Choroid plexus epithelial cell (primary cell): ENCODE results near the gene SGCA.

Experiments used
- DNase-seq: peaks from one replicate; pipeline ENCODE4 v3.0.0-alpha.2; 2010; ENCODE audit warnings: low read depth
- H3K4me3 ChIP-seq: 2 replicates; pipeline ENCODE4 v1.5.1; 2011; ENCODE audit warnings: low read depth, mild to moderate bottlenecking, control low read depth, low read length, moderate library complexity
- CTCF ChIP-seq: conservative IDR thresholded peaks from 2 replicates; pipeline ENCODE4 v1.5.1; 2011; ENCODE audit warnings: low read depth, mild to moderate bottlenecking, control low read depth, inconsistent platforms, low read length, moderate library complexity

The SGCA gene

GRCh38 chr17:50165466-50165865 is 339 bp upstream of the SGCA start:
- TF ChIP-seq CTCF = no peak
- DNase-seq = no peak
- H3K4me3 ChIP-seq = no peak overlapping the region

- TF ChIP-seq CTCF = no peak
- DNase-seq = no peak
- H3K4me3 ChIP-seq = no peak overlapping the region
These were observed 845 bp downstream of the SGCA start for GRCh38 chr17:50166518-50167181.

GRCh38 chr17:50167371-50167770 is 1.6 kb downstream of the SGCA start:
- no peak for TF ChIP-seq CTCF
- no peak overlapping the region for H3K4me3 ChIP-seq
- DNase-seq = no peak

GRCh38 chr17:50168319-50168718 is 2.5 kb downstream of the SGCA start:
- TF ChIP-seq CTCF = no peak
- no peak overlapping the region for H3K4me3 ChIP-seq
- DNase-seq = no peak

- peak; percentile 95 for TF ChIP-seq CTCF
- no peak overlapping the region for H3K4me3 ChIP-seq
- DNase-seq = peak; percentile 81
These were observed 3.4 kb downstream of the SGCA start for GRCh38 chr17:50169121-50169764.

GRCh38 chr17:50169881-50170459 is 4.2 kb downstream of the SGCA start:
- no peak for TF ChIP-seq CTCF
- no peak for DNase-seq
- H3K4me3 ChIP-seq = no peak overlapping the region
